Frontal cortex (tissue), 4 donors: ENCODE results near the gene NELL1. TPM values are rescaled to one million over a fixed set of nuclear protein-coding genes. Genes with fewer than 3 reads are reported as not detected.

Experiments used
- DNase-seq, 2 donors: peaks; one replicate each; pipeline ENCODE4 v3.0.0; 2012; ENCODE audit warnings: low spot score in 2 of 2
- FAIRE-seq: peaks from 2 replicates; lab custom pipeline; 2012; peaks lifted over from hg19 to GRCh38; lab: Jason Lieb, UNC
- total RNA-seq: library from RNA; depleted of rRNA; stranded (reverse); fragments of >200 nt; gene quantifications from one replicate; pipeline ENCODE4 v1.2.3, GENCODE V29; 2014
- donor health status: control.
- donor health status: control.
- donor health status: control.

NELL1 gene
- total RNA-seq, 1 donor from 2014 or later = 65.6 TPM

- DNase-seq = no peak
- FAIRE-seq = no peak
Observed at GRCh38 chr11:20933086-20933485, 263.7 kb downstream of the NELL1 start.

- DNase-seq = no peak
- no peak for FAIRE-seq
Observed at GRCh38 chr11:20933958-20934357, 264.6 kb downstream of the NELL1 start.

- DNase-seq = no peak
- FAIRE-seq = no peak
Observed at GRCh38 chr11:20934516-20934915, 265.1 kb downstream of the NELL1 start.

GRCh38 chr11:20937826-20938225, 268.4 kb downstream of the NELL1 start:
- no peak for DNase-seq
- no peak for FAIRE-seq

GRCh38 chr11:20949585-20949984, 280.2 kb downstream of the NELL1 start:
- FAIRE-seq (no peak), DNase-seq (no peak)

GRCh38 chr11:20962581-20962980, 293.2 kb downstream of the NELL1 start:
- FAIRE-seq = no peak
- no peak for DNase-seq

GRCh38 chr11:20963596-20963995, 294.2 kb downstream of the NELL1 start:
- FAIRE-seq = no peak
- DNase-seq = no peak

GRCh38 chr11:20964985-20965384, 295.6 kb downstream of the NELL1 start:
- FAIRE-seq = no peak
- no peak for DNase-seq

- DNase-seq = no peak
- FAIRE-seq = no peak
Observed at GRCh38 chr11:20966489-20966888, 297.1 kb downstream of the NELL1 start.

GRCh38 chr11:20973940-20974559, 304.7 kb downstream of the NELL1 start:
- no peak for DNase-seq
- FAIRE-seq = no peak

- no peak for DNase-seq
- FAIRE-seq = no peak
Observed at GRCh38 chr11:20980736-20981135, 311.4 kb downstream of the NELL1 start.

GRCh38 chr11:20990447-20990846, 321.1 kb downstream of the NELL1 start:
- FAIRE-seq (no peak), DNase-seq (no peak)

GRCh38 chr11:20991471-20991870, 322.1 kb downstream of the NELL1 start:
- FAIRE-seq (no peak), DNase-seq (no peak)

GRCh38 chr11:21007297-21007696, 337.9 kb downstream of the NELL1 start:
- FAIRE-seq (no peak), DNase-seq (no peak)

- DNase-seq = no peak
Observed at GRCh38 chr11:21018248-21018647, 348.9 kb downstream of the NELL1 start.

GRCh38 chr11:21026685-21027084, 357.3 kb downstream of the NELL1 start:
- FAIRE-seq (no peak), DNase-seq (no peak)

More at GRCh38 chr11:21018248-21018647, 348.9 kb downstream of the NELL1 start:
- FAIRE-seq = no peak

GRCh38 chr11:21037850-21038249, 368.5 kb downstream of the NELL1 start:
- DNase-seq (no peak), FAIRE-seq (no peak)

- FAIRE-seq (no peak), DNase-seq (no peak)
Observed at GRCh38 chr11:21038801-21039200, 369.4 kb downstream of the NELL1 start.

GRCh38 chr11:21040630-21041029, 371.2 kb downstream of the NELL1 start:
- no peak for DNase-seq
- FAIRE-seq = no peak

GRCh38 chr11:21048626-21049025, 379.2 kb downstream of the NELL1 start:
- no peak for DNase-seq
- no peak for FAIRE-seq

- DNase-seq (no peak), FAIRE-seq (no peak)
Observed at GRCh38 chr11:21053466-21053865, 384.1 kb downstream of the NELL1 start.

- DNase-seq (no peak), FAIRE-seq (no peak)
Observed at GRCh38 chr11:21056644-21057043, 387.3 kb downstream of the NELL1 start.
